GM04503 (cell line): ENCODE results near the gene RTTN.
"Not testable (repeated sequence)": the region's sequence is repeated elsewhere in the genome, so short reads cannot be mapped to it uniquely, and the experiment has no call there.

Experiments used
- DNase-seq: peaks from one replicate; pipeline ENCODE4 v3.0.0-alpha.2; 2012; ENCODE audit warnings: low read depth

RTTN gene

GRCh38 chr18:70149156-70149555 is 56.3 kb downstream of the RTTN start:
- no peak for DNase-seq

GRCh38 chr18:70148039-70148938 is 57.2 kb downstream of the RTTN start:
- no peak for DNase-seq

- DNase-seq = no peak
Measured at GRCh38 chr18:70146174-70146573, 59.3 kb downstream of the RTTN start.

GRCh38 chr18:70142001-70142400 is 63.5 kb downstream of the RTTN start:
- DNase-seq = no peak

DNA sequence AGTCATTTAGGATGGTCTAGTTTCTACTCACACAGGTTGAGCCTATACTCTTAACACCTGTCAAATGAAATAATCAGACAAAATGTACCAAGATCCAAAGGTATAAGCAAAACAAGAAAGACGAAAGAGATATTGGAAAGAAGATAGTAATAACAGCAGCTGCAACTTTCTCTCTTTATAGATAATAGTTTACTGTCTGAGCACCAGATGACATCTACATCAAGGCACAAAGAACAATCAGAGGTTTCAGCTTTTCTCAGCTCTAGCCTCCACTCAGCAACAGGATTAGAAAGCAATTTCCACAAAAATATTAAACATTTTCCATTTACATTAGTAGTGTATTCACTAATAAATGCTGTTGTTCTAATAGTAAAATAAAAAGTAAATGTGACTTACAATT is 66.3 kb downstream of the RTTN start:
- no peak for DNase-seq

- no peak for DNase-seq
Measured at GRCh38 chr18:70135604-70136003, 69.9 kb downstream of the RTTN start.

DNA sequence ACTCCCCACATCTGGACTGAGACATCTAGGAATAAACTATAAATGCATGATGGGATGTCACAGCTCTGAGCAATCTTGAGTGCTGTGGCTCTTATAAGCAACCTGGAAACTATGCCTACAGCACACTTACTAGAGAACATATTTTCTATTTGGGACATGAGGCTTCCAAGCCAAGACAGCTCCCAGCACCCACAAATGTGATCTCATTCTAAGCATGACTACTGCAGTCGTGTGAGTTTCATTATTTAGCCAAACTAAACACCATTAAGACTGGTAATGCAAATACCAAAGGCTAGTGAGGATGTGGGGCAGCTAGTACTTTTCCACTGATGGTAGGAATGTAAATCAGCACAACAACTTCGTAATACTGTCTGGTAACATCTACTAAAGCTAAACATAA is 72.5 kb downstream of the RTTN start:
- peak; percentile 93 for DNase-seq

GRCh38 chr18:70128271-70128670 is 77.2 kb downstream of the RTTN start:
- DNase-seq = no peak

GRCh38 chr18:70127359-70127758 is 78.1 kb downstream of the RTTN start:
- DNase-seq = no peak

DNA sequence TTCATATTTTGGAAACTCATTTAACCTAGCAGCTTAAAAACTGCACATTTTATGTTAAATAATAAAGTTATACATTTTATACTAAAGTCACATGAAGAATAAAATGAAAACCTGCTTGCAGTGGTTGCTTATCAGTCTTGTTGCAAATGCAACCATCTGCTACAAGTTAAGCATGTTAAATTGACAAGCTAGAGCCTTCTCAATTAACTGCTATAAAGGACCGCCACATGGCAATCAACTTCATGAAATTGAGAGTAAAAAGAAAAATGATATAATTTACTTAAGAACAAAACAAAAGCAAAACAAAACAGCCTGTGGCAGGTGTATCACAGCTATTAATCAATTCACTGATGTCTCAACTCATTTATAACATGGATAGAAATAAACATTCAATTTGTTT is 78.7 kb downstream of the RTTN start:
- DNase-seq = no peak

GRCh38 chr18:70124139-70124538 is 81.3 kb downstream of the RTTN start:
- DNase-seq = no peak

DNA sequence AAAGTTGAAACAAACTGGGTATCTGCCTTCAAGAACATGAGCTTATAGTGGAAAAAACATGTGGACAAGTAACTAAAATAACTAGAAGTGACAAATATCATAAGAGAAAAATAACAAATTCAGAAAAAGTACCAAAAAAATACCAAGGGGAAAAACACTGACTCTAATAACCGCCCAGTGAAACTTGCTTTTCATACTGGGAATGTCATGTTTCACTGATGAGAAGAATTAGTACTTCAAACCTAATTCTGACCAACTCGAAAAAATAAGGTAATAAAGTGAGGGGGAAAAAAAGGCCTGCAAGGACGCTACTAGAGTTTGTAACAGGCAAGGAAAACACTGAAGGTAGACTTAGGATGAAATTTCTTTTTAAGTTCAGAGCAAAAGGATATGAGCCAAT is 83.6 kb downstream of the RTTN start:
- no peak for DNase-seq

GRCh38 chr18:70116949-70117348 is 88.5 kb downstream of the RTTN start:
- DNase-seq = no peak

DNA sequence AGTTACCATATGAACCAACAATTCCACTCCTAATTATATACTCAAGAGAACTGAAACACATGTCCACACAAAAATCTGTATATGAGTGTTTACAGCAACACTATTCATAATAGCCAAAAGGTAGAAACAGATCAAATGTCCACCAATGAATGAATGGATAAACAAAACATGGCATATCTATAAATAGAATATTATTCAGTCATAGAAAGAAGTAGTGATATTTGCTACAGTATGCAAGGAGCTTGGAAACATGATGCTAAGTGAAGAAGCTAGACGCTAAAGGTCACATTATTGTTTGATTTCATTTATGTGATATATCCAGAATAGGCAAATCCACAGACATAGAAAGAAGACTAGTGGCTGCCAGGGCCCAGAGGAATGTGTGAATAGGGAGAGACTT is 92.0 kb downstream of the RTTN start:
- DNase-seq = no peak

GRCh38 chr18:70110678-70111077 is 94.8 kb downstream of the RTTN start:
- no peak for DNase-seq

DNA sequence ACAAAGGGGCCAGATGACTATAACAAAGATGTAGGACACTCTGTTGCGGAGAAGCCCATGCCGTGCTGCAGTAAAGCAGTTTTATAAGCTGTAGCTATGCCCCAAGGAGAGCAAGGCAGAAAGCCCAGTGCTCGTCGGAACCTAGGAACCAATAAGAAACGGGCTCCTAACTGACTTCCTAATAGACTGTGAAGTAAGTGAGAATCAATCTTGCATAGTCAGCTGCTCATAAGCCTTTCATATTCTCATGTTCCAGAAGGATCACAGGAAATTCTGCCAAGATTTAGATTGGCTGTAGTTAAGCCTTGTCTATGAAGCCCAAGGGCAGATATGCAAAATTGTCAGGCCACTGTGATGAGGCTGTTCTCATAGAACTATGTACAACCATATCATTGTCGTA is 98.4 kb downstream of the RTTN start:
- DNase-seq = no peak

DNA sequence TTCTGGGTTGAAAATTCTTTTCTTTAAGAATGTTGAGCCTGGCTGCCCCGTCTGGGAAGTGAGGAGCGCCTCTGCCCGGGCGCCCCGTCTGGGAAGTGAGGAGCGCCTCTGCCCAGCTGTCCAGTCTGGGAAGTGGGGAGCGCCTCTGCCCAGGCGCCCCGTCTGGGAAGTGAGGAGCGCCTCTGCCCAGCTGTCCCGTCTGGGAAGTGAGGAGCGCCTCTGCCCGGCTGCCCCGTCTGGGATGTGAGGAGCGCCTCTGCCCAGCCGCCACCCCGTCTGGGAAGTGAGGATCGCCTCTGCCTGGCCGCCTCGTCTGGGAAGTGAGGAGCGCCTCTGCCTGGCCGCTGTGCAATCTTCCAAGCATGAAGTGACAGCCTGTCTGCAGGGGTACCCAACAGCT is 102.6 kb downstream of the RTTN start:
- DNase-seq = not testable (repeated sequence)

- no peak for DNase-seq
Measured at GRCh38 chr18:70089858-70090257, 115.6 kb downstream of the RTTN start.

DNA sequence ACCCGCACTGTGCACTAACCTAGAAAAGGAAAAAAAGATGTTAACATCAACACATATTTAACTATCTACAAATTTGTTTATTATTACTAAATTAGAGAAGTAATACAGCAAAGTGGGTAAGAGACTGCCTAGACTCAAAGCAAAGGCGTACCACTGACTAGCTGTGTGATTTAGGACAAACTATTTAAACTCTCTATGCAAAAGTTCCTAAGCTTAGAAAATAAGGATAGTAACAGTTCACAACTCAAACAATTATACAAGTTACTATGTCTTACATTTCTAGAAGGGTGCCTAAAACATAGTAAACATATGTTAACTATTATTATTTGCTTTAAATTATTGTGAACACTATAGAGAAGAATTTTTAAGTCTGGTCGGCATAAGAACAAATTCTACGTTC is 119.4 kb downstream of the RTTN start:
- DNase-seq = no peak

GRCh38 chr18:70085641-70086040 is 119.8 kb downstream of the RTTN start:
- no peak for DNase-seq

DNA sequence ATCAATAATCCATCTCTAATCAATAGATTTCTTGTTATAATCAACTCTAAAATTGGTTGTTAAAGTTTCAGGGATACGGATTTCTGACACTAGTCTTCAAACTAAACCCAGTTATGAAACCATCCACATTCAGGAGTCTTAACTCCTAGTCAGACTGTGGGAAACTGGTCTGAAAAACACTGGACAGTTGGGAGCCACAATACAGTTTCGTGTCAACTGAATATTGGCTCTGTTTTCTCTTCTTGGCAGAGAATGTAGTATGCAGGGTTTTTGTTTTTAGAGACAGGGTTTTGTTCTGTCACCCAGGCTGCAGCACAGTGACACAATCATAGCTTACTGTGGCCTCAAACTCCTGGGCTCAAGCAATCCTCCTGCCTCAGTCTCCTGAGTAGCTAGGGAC is 123.1 kb downstream of the RTTN start:
- no peak for DNase-seq

DNA sequence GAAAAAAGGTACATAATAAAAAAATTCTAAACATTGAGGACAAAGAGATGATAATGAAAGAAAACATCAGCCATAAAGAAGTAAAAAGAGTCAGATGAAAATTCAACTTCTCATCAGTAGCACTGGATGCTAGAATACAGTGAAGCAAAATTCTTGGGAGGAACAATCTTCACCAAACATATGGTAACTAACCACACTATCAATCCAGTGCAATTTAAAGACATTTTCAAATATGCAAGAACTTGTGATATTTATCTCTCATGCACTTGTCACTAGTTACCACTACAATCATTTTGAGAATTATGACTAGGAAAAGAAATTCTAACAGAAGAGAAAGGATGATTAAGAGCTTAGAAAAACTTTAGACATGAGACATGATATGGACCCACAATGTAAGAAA is 127.4 kb downstream of the RTTN start:
- no peak for DNase-seq

- DNase-seq = no peak
Measured at GRCh38 chr18:70075906-70076305, 129.6 kb downstream of the RTTN start.

- no peak for DNase-seq
Measured at GRCh38 chr18:70074116-70074515, 131.4 kb downstream of the RTTN start.
